H1 (cell line): ENCODE data around the gene SLIT3. TPM values are rescaled to one million over a fixed set of nuclear protein-coding genes. Genes with fewer than 3 reads are reported as not detected.

Source experiments
- CTBP2 ChIP-seq: IDR thresholded peaks from 2 replicates; pipeline ENCODE4 v1.7.0; 2011; ENCODE audit warnings: borderline replicate concordance, mild to moderate bottlenecking, moderate library complexity, mixed read lengths, low read length; ENCODE audit not compliant: insufficient read depth, insufficient read length
- KDM5A ChIP-seq: fragments of 200-600 bp; IDR thresholded peaks from 2 replicates; pipeline ENCODE4 v1.7.1; 2012; ENCODE audit warnings: mild to moderate bottlenecking, low read length, inconsistent platforms, mixed read lengths
- RXRA ChIP-seq: IDR thresholded peaks from 2 replicates; pipeline ENCODE4 v1.6.1; 2011; ENCODE audit warnings: low read depth, mild to moderate bottlenecking, low read length, moderate library complexity; ENCODE audit not compliant: insufficient read depth
- TBP ChIP-seq: IDR thresholded peaks from 2 replicates; pipeline ENCODE4 v1.6.1; 2011; ENCODE audit warnings: low read depth, low read length, improper control_type of control experiment
- TEAD4 ChIP-seq: IDR thresholded peaks from 2 replicates; pipeline ENCODE4 v1.6.1; 2012; ENCODE audit warnings: low read depth, low read length, inconsistent platforms, mixed read lengths
- polyA plus RNA-seq, 7 experiments: library from polyadenylated mRNA; depleted of rRNA in 3 of 7; stranded (reverse) in 5 of 7; unstranded in 2 of 7; fragments of >200 nt in 5 of 7; fragments of 200-250 nt in 2 of 7; gene quantifications; 1 replicate in 5 of 7; 2 replicates in 1 of 7; 4 replicates in 1 of 7; pipeline versions ENCODE4 v1.2.1 to v1.2.3, GENCODE V29; 2011 to 2013; ENCODE audit warnings: missing spikeins in 2 of 7, mixed read lengths in 2 of 7
- total RNA-seq: library from RNA; stranded (reverse); fragmentation: NEBNext Ultra II Directional; extraction: Animal tissue kit (Norgen Biotek cat#: 25700); gene quantifications from 2 replicates; pipeline ENCODE4 v1.2.1, GENCODE V29; 2021

The SLIT3 gene
- total and polyA plus RNA-seq, 2 of the 8 experiments (the other 6 are each of a cell fraction or from before 2014, with no cell fraction given) = 1.1 to 1.2 TPM

DNA sequence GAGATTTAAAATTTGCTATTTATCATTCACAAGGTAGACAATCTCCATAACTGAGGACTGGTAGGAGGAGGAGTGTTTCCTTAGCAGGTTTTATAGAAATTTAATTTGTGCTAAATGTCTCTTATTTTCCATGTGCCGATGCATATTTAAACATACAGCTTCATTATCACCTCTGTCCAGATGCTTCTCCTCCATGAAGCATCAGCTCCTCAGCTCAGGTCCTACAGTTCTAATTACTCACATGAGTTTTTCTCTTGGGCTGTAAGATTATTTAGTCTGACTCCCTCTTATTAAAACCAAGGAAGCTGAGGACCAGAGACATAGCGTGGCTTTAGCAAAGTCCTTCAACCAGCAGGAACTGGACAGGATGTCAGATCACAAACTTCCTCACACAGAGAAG is 421.6 kb downstream of the SLIT3 start (continued):
- no peak for TF ChIP-seq CTBP2
- TF ChIP-seq TEAD4 = no peak
- no peak for TF ChIP-seq TBP
- no peak for TF ChIP-seq KDM5A
- no peak for TF ChIP-seq RXRA
